Measurements from ENCODE around the gene OS9. TPM values are rescaled to one million over a fixed set of nuclear protein-coding genes. Genes with fewer than 3 reads are reported as not detected.

OS9 gene
- total RNA-seq, 1 experiment from 2014 or later, result 145 TPM

DNA sequence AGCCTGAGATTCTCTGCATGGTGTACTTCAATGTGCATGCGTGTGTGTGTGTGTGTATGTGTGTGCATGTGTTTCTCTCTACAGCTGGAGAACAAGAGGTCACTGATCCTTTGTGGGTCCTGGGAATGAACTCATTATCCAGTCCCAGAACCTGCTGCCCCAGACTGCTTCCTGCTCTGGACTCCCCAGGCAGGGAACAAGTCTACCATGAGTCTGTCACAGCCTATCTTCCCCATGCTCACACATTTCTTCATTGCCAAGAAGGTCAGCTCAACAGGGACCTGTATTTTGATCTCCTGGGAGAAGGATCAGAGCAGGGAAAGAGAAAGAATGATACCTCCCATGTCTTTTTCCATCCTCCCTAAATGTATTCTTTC, 47.5 kb downstream of the OS9 start:
- H3K36me3 ChIP-seq (ENCODE audit: low read depth, low read length), result no peaks in the 10 kb centered on the region
- peaks cover 33% of the 10 kb centered on the region for H3K27me3 ChIP-seq (ENCODE audit: low read length)
- DNase-seq, result no peak
- no peak overlapping the region for H3K27ac ChIP-seq (ENCODE audit: low read length)
- no peak overlapping the region for H2AFZ ChIP-seq (ENCODE audit: low read length)
- POLR2A ChIA-PET (ENCODE audit: unreplicated experiment), result no interaction called here
- H3K9ac ChIP-seq (ENCODE audit: low read length), result no peak overlapping the region
- BruUV-seq (replicated peaks), result no TSS peak
- ATAC-seq, result no peak
- H4K20me1 ChIP-seq (ENCODE audit: low read length), result no peaks in the 10 kb centered on the region
- peaks cover 12% of the 10 kb centered on the region for H3K4me1 ChIP-seq (ENCODE audit: insufficient read depth, low read length)
- intact Hi-C loops (cut with micrococcal nuclease), result no loop called here
- no peaks in the 10 kb centered on the region for H3K9me3 ChIP-seq (ENCODE audit: low read length)
- no peaks in the 10 kb centered on the region for H3K79me2 ChIP-seq (ENCODE audit: low read length)
- no peaks in the 10 kb centered on the region for H3K9me2 ChIP-seq (replicated peaks; ENCODE audit: low read length)
- H3F3A ChIP-seq (ENCODE audit: low read length, unreplicated experiment), result peaks cover 4% of the 10 kb centered on the region
- CTCF ChIA-PET, result no interaction called here
- H3K4me2 ChIP-seq (ENCODE audit: low read length), result no peak overlapping the region
- TF ChIP-seq, protein P1, sequence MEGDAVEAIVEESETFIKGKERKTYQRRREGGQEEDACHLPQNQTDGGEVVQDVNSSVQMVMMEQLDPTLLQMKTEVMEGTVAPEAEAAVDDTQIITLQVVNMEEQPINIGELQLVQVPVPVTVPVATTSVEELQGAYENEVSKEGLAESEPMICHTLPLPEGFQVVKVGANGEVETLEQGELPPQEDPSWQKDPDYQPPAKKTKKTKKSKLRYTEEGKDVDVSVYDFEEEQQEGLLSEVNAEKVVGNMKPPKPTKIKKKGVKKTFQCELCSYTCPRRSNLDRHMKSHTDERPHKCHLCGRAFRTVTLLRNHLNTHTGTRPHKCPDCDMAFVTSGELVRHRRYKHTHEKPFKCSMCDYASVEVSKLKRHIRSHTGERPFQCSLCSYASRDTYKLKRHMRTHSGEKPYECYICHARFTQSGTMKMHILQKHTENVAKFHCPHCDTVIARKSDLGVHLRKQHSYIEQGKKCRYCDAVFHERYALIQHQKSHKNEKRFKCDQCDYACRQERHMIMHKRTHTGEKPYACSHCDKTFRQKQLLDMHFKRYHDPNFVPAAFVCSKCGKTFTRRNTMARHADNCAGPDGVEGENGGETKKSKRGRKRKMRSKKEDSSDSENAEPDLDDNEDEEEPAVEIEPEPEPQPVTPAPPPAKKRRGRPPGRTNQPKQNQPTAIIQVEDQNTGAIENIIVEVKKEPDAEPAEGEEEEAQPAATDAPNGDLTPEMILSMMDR (conservative IDR thresholded peaks at IDR 0.05; ENCODE audit: low read depth, low read length), result no peak
- no peak for TF ChIP-seq EZH2 (IDR thresholded peaks at IDR 0.05; ENCODE audit: low read length, unreplicated experiment)
- TF ChIP-seq EZH2phosphoT487 (IDR thresholded peaks at IDR 0.05; ENCODE audit: borderline replicate concordance, low read length), result no peak
- H3K4me3 ChIP-seq (ENCODE audit: low read length), result no peak overlapping the region

DNA sequence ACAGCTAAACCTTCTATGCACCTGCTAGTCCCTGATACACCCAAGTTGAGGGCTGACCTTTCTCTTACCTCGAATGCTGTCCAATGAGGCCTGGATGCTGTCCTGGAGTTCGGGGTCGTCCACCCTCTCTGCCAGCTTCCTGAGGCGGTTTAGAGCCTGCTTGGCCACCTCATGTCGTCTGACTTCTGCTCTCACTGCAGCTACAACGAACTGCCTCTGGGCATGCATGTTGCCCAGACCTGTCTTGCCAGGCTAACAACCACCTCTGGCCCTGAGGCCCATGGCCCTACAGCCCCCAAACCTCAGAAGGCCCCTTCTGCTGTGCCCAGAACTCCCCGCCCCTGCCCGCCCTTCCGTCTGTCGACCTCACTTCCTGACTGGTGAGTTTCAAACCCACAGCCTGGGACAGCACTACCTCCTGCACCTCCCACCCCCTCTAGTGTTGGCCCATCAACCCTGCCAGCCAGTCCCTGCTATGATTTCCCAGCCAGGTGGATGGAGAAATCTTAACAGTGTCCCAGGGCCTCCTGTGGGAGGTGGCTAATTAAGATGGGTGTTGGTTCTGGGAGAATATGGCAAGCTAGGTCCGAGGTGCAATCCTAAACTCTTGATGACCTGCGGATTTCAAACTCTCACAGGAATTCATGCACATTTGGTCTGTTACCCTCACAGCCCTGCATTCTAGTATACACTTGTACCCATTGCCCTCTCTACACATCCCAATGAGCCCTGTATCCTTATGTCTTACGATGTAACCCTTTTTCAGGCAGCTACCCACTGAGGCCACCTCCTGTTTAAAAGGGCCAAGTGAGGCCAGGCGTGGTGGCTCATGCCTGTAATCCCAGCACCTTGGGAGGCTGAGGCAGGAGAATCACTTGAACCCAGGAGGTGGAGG, 48.2 kb downstream of the OS9 start:
- Histone ChIP-seq H3K4me3 (ENCODE audit: low read length) (no peak overlapping the region), H3K9me2 (replicated peaks; ENCODE audit: low read length) (no peaks in the 10 kb centered on the region), H3K36me3 (ENCODE audit: low read depth, low read length) (peaks cover 2% of the 10 kb centered on the region; the same call in 1 of the 2 replicates), H3K4me1 (ENCODE audit: insufficient read depth, low read length) (peaks cover 7% of the 10 kb centered on the region), H3K9ac (ENCODE audit: low read length) (no peak overlapping the region), H3K4me2 (ENCODE audit: low read length) (no peak overlapping the region), H3K79me2 (ENCODE audit: low read length) (no peaks in the 10 kb centered on the region), H3K27me3 (ENCODE audit: low read length) (peaks cover 26% of the 10 kb centered on the region), H2AFZ (ENCODE audit: low read length) (no peak overlapping the region), H3K27ac (ENCODE audit: low read length) (no peak overlapping the region), H3F3A (ENCODE audit: low read length, unreplicated experiment) (peaks cover 4% of the 10 kb centered on the region), H4K20me1 (ENCODE audit: low read length) (no peaks in the 10 kb centered on the region), H3K9me3 (ENCODE audit: low read length) (no peaks in the 10 kb centered on the region)
- ChIA-PET POLR2A (ENCODE audit: unreplicated experiment) (no interaction called here), CTCF (no interaction called here)
- no peak for ATAC-seq
- TF ChIP-seq, protein P1 (conservative IDR thresholded peaks at IDR 0.05; ENCODE audit: low read depth, low read length), result peak; percentile 20; the same call in 1 of the 2 replicates
- no peak for TF ChIP-seq EZH2 (IDR thresholded peaks at IDR 0.05; ENCODE audit: low read length, unreplicated experiment)
- intact Hi-C loops (cut with micrococcal nuclease), result no loop called here
- peak; percentile 19 for DNase-seq
- BruUV-seq (replicated peaks), result no TSS peak

DNA sequence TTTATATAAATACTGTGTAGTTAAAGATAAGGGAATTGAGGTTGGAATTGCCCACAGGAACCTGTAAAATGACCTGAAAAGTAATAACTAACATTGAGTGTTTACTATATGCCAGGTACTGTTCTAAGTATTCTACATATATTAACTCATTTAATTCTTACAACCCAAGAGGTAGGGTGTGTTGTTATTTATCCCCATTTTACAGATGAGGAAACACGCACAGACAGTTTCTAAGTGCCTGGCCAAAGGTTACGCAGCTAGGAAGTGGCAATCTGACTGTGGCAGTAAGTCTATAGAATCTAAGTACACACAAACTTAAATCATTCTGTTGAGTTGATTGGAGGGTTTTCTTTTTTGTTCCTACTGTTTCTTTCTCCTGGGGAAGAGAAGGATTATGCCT, 49.8 kb downstream of the OS9 start:
- H3K9me2 ChIP-seq (replicated peaks; ENCODE audit: low read length), result no peaks in the 10 kb centered on the region
- no peaks in the 10 kb centered on the region for H4K20me1 ChIP-seq (ENCODE audit: low read length)
- ChIA-PET CTCF (no interaction called here), POLR2A (ENCODE audit: unreplicated experiment) (interaction anchor here (0.6 kb wide), 2 partner anchors 9 to 219 kb away, joined by 3 to 5 read pairs; no protein-coding TSS in a partner anchor)
- peaks cover 13% of the 10 kb centered on the region; the same call in 1 of the 2 replicates for H3K36me3 ChIP-seq (ENCODE audit: low read depth, low read length)
- no peak overlapping the region for H2AFZ ChIP-seq (ENCODE audit: low read length)
- intact Hi-C loops (cut with micrococcal nuclease), result no loop called here
- H3K27ac ChIP-seq (ENCODE audit: low read length), result no peak overlapping the region
- peaks cover 12% of the 10 kb centered on the region for H3K27me3 ChIP-seq (ENCODE audit: low read length)
- H3K4me3 ChIP-seq (ENCODE audit: low read length), result no peak overlapping the region
- BruUV-seq (replicated peaks), result no TSS peak
- no peaks in the 10 kb centered on the region; the same call in 1 of the 2 replicates for H3K4me1 ChIP-seq (ENCODE audit: insufficient read depth, low read length)
- no peak for ATAC-seq
- peaks cover 4% of the 10 kb centered on the region for H3F3A ChIP-seq (ENCODE audit: low read length, unreplicated experiment)
- H3K4me2 ChIP-seq (ENCODE audit: low read length), result no peak overlapping the region
- no peak for DNase-seq
- H3K79me2 ChIP-seq (ENCODE audit: low read length), result no peaks in the 10 kb centered on the region
- H3K9me3 ChIP-seq (ENCODE audit: low read length), result no peaks in the 10 kb centered on the region
- no peak overlapping the region for H3K9ac ChIP-seq (ENCODE audit: low read length)
- TF ChIP-seq, protein P1 (conservative IDR thresholded peaks at IDR 0.05; ENCODE audit: low read depth, low read length), result no peak
- TF ChIP-seq EZH2 (IDR thresholded peaks at IDR 0.05; ENCODE audit: low read length, unreplicated experiment), result no peak
- TF ChIP-seq EZH2phosphoT487 (IDR thresholded peaks at IDR 0.05; ENCODE audit: borderline replicate concordance, low read length), result no peak

Measured in PC-3 (cell line).